Gastroesophageal sphincter (tissue), 3 donors: ENCODE data around the gene REEP6.

Source experiments
- EP300 ChIP-seq: sonication (generic); formaldehyde crosslinking; IDR thresholded peaks from one replicate; pipeline ENCODE4 v1.6.1; 2017; ENCODE audit warnings: antibody characterized with exemption, mild to moderate bottlenecking
- POLR2A ChIP-seq, 2 donors: fragments of 450-650 bp; IDR thresholded peaks; one replicate each; pipeline ENCODE4 v1.6.1; 2017; ENCODE audit warnings: antibody characterized with exemption in 2 of 2, mild to moderate bottlenecking in 2 of 2, moderate library complexity in 1 of 2
- POLR2AphosphoS5 ChIP-seq: sonication (generic); formaldehyde crosslinking; IDR thresholded peaks from one replicate; pipeline ENCODE4 v1.6.1; 2017; ENCODE audit warnings: antibody characterized with exemption
- TF ChIP-seq, protein P1 (sequence below), 4 experiments: fragments of 200-600 bp in 2 of 4; fragments of 450-650 bp in 2 of 4; sonication (generic) in 1 of 4; IDR thresholded peaks; one replicate each; pipeline ENCODE4 v1.5.1; 2017 to 2019; ENCODE audit warnings: antibody characterized with exemption in 4 of 4, mild to moderate bottlenecking in 2 of 4, moderate library complexity in 2 of 4

DNA sequence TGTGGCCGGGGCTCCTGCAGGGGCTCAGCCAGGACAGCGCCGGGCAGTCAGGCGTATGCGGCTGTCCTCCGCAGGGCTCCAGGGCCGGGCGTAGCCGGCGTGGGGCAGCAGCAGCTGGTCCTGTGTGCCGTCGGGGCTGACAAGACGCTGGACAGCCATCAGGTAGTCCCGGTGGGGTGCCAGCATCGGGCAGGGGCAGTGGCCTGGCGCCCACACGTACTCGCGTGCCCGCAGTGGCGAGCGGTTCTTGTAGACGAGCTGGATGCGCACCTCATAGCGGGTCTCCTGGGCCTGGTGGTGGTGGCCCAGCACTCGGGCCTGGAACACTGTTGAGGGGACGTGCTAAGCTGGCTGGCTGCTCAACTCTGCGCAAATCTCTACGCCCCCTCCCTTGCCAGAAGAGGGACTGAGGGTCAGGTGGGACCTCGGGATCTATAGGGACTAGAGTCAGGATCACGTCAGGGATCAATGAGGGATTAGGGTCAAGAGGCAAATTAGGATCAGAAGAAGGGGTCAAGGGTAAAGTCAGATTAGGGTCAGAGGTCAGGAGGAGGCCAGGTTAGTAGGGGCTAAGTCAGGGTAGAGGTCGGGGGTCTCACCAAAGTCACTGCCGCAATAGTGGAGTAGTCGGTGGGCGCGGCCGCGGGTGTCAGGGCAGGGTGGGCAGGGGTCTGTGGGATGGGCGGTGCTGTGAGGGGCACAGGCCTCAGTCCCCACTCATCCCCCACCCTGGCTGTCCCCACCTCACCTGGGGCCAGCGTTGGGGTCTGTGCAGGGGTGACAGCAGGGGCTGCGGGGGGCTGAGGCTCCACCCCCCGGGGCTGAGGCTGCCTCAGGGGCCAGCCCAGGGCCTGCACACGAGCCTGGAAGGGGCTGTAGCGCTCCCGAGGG is 15.3 kb downstream of the REEP6 start:
- TF ChIP-seq, protein P1, sequence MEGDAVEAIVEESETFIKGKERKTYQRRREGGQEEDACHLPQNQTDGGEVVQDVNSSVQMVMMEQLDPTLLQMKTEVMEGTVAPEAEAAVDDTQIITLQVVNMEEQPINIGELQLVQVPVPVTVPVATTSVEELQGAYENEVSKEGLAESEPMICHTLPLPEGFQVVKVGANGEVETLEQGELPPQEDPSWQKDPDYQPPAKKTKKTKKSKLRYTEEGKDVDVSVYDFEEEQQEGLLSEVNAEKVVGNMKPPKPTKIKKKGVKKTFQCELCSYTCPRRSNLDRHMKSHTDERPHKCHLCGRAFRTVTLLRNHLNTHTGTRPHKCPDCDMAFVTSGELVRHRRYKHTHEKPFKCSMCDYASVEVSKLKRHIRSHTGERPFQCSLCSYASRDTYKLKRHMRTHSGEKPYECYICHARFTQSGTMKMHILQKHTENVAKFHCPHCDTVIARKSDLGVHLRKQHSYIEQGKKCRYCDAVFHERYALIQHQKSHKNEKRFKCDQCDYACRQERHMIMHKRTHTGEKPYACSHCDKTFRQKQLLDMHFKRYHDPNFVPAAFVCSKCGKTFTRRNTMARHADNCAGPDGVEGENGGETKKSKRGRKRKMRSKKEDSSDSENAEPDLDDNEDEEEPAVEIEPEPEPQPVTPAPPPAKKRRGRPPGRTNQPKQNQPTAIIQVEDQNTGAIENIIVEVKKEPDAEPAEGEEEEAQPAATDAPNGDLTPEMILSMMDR (IDR thresholded peaks at IDR 0.05) = no peak
- TF ChIP-seq POLR2AphosphoS5 (no peak), POLR2A (IDR thresholded peaks at IDR 0.05) (no peak), EP300 (no peak)
